Measurements from ENCODE around the gene HSPA12B. TPM values are rescaled to one million over a fixed set of nuclear protein-coding genes. Genes with fewer than 3 reads are reported as not detected.

HSPA12B gene
- total RNA-seq, 2 experiments from 2014 or later: 0.08 TPM; not detected in 1

DNA sequence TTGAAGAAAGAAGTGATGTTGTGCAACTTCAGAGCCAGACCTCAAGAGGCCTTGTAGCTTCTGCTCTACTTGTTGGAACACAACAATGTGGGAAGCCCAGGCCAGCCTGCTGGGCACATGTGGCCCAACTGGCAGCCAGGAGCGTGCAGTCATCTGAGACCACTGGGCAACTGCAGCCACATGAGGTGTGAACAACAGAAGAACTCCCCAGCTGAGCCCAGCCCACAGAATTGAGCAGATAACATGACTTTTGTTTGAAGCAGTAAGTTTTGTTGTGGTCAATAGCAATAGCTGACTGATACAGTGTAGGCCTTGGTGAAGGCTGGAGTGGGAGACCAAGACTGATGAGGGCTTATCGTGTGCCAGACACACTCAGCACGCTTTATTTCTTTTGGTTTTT lies 42.1 kb upstream of the HSPA12B start:
- intact Hi-C loops (cut with DNase I, micrococcal nuclease): no loop called here
- ATAC-seq (ENCODE audit: poor library complexity): no peak
- DNase-seq: no peak
- H3K27ac ChIP-seq (ENCODE audit: low read depth in 1 of 2, low read length in 2 of 2): no peak overlapping the region
- ChIA-PET CTCF (no interaction called here), POLR2A (no interaction called here)
- no peak overlapping the region for H3K4me3 Mint-ChIP-seq
- no peaks in the 10 kb centered on the region for H3K4me1 Mint-ChIP-seq (ENCODE audit: low read depth)
- no peaks in the 10 kb centered on the region for H3K36me3 Mint-ChIP-seq (ENCODE audit: low read depth)
- no peaks in the 10 kb centered on the region for H3K9me3 Mint-ChIP-seq
- no peak overlapping the region for H3K27ac Mint-ChIP-seq
- H3K4me3 ChIP-seq (ENCODE audit: low read length): no peak overlapping the region
- no peaks in the 10 kb centered on the region for H3K36me3 ChIP-seq (ENCODE audit: insufficient read depth, low read length)
- H3K9me3 ChIP-seq (ENCODE audit: control insufficient read depth in 1 of 2, insufficient read depth in 1 of 2, low read length in 2 of 2): no peaks in the 10 kb centered on the region
- H3K4me1 ChIP-seq (ENCODE audit: insufficient read depth, low read length): no peaks in the 10 kb centered on the region
- peaks cover 16% of the 10 kb centered on the region for H3K27me3 Mint-ChIP-seq
- TF ChIP-seq, protein P1, sequence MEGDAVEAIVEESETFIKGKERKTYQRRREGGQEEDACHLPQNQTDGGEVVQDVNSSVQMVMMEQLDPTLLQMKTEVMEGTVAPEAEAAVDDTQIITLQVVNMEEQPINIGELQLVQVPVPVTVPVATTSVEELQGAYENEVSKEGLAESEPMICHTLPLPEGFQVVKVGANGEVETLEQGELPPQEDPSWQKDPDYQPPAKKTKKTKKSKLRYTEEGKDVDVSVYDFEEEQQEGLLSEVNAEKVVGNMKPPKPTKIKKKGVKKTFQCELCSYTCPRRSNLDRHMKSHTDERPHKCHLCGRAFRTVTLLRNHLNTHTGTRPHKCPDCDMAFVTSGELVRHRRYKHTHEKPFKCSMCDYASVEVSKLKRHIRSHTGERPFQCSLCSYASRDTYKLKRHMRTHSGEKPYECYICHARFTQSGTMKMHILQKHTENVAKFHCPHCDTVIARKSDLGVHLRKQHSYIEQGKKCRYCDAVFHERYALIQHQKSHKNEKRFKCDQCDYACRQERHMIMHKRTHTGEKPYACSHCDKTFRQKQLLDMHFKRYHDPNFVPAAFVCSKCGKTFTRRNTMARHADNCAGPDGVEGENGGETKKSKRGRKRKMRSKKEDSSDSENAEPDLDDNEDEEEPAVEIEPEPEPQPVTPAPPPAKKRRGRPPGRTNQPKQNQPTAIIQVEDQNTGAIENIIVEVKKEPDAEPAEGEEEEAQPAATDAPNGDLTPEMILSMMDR (IDR thresholded peaks at IDR 0.05): no peak
- H3K27me3 ChIP-seq (ENCODE audit: control insufficient read depth in 1 of 2, insufficient read depth in 2 of 2, low read length in 2 of 2): peaks cover 0 to 4% of the 10 kb centered on the region in 2 experiments

DNA sequence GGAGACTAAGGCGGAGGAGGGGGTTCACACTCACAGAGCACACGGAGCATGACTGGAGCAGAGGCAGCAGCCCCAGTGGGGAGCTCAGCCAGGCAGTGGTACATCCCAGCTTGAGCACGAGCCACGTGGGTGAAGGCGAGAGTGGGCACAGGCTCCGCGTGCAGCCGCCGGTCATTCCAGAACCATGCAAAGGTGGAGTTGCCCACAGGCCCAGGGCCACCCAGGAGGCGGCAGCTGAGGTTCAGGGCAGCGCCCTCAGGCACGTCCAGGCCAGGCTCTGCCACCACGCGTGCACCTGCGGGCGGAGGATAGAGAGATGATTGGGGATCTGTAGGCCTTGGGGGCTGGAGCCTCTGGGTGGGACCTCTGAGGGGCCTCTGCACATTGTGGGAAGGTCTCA lies 41.2 kb upstream of the HSPA12B start:
- no peaks in the 10 kb centered on the region for H3K9me3 Mint-ChIP-seq
- H3K4me3 Mint-ChIP-seq: no peak overlapping the region
- CTCF ChIA-PET: no interaction called here
- DNase-seq (no peak), ATAC-seq (ENCODE audit: poor library complexity) (no peak)
- H3K27me3 ChIP-seq (ENCODE audit: control insufficient read depth in 1 of 2, insufficient read depth in 2 of 2, low read length in 2 of 2): peaks cover 0 to 2% of the 10 kb centered on the region in 2 experiments
- H3K4me1 Mint-ChIP-seq (ENCODE audit: low read depth): no peaks in the 10 kb centered on the region
- no peak overlapping the region for H3K27ac ChIP-seq (ENCODE audit: low read depth in 1 of 2, low read length in 2 of 2)
- POLR2A ChIA-PET: no interaction called here
- intact Hi-C loops (cut with DNase I, micrococcal nuclease): no loop called here
- TF ChIP-seq, protein P1 (IDR thresholded peaks at IDR 0.05): no peak
- H3K36me3 ChIP-seq (ENCODE audit: insufficient read depth, low read length): no peaks in the 10 kb centered on the region
- no peaks in the 10 kb centered on the region for H3K4me1 ChIP-seq (ENCODE audit: insufficient read depth, low read length)
- H3K36me3 Mint-ChIP-seq (ENCODE audit: low read depth): no peaks in the 10 kb centered on the region
- H3K27ac Mint-ChIP-seq: no peak overlapping the region
- no peak overlapping the region for H3K4me3 ChIP-seq (ENCODE audit: low read length)
- H3K27me3 Mint-ChIP-seq: peaks cover 8% of the 10 kb centered on the region
- H3K9me3 ChIP-seq (ENCODE audit: control insufficient read depth in 1 of 2, insufficient read depth in 1 of 2, low read length in 2 of 2): peaks cover 2% of the 10 kb centered on the region in 2 experiments

DNA sequence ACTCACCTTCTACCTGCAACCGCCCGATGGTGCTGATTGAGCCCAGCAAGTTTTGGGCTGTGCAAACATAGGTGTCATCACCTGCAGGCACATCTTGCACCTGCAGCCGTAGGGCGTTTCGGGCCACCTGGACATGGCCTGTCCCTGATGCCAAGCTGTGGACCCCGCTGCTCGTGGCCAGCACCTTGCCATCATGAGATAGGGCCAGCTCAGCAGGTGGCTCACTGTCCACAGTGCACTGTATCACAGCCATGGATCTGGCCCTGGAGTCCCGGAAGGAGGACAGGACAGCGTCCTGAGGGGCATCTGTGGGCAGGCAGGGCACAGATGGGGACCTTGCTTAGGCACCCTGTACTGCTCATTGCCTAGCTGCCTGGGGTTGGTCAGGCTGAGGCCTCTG lies 40.6 kb upstream of the HSPA12B start:
- ChIA-PET CTCF (no interaction called here), POLR2A (no interaction called here)
- TF ChIP-seq, protein P1 (IDR thresholded peaks at IDR 0.05): no peak
- Mint-ChIP-seq H3K4me3 (no peak overlapping the region), H3K9me3 (no peaks in the 10 kb centered on the region), H3K36me3 (ENCODE audit: low read depth) (no peaks in the 10 kb centered on the region), H3K27ac (no peak overlapping the region), H3K4me1 (ENCODE audit: low read depth) (no peaks in the 10 kb centered on the region), H3K27me3 (peaks cover 3% of the 10 kb centered on the region)
- no peak for ATAC-seq (ENCODE audit: poor library complexity)
- DNase-seq: no peak
- Histone ChIP-seq H3K36me3 (ENCODE audit: insufficient read depth, low read length) (no peaks in the 10 kb centered on the region), H3K27me3 (ENCODE audit: control insufficient read depth in 1 of 2, insufficient read depth in 2 of 2, low read length in 2 of 2) (peaks cover 0 to 2% of the 10 kb centered on the region in 2 experiments), H3K4me1 (ENCODE audit: insufficient read depth, low read length) (no peaks in the 10 kb centered on the region), H3K9me3 (ENCODE audit: control insufficient read depth in 1 of 2, insufficient read depth in 1 of 2, low read length in 2 of 2) (peaks cover 4 to 8% of the 10 kb centered on the region in 2 experiments), H3K4me3 (ENCODE audit: low read length) (no peak overlapping the region), H3K27ac (ENCODE audit: low read depth in 1 of 2, low read length in 2 of 2) (no peak overlapping the region)
- intact Hi-C loops (cut with DNase I, micrococcal nuclease): no loop called here
